Endometrium (tissue), 2 donors: ENCODE results near the gene ARHGAP42.

ENCODE experiments used
- FAIRE-seq: peaks from 2 replicates; lab custom pipeline; 2012; peaks lifted over from hg19 to GRCh38; lab: Jason Lieb, UNC
- donor health status: control.
- donor health status: control.

ARHGAP42 gene

GRCh38 chr11:100761841-100762240, 74.8 kb downstream of the ARHGAP42 start:
- no peak for FAIRE-seq

DNA sequence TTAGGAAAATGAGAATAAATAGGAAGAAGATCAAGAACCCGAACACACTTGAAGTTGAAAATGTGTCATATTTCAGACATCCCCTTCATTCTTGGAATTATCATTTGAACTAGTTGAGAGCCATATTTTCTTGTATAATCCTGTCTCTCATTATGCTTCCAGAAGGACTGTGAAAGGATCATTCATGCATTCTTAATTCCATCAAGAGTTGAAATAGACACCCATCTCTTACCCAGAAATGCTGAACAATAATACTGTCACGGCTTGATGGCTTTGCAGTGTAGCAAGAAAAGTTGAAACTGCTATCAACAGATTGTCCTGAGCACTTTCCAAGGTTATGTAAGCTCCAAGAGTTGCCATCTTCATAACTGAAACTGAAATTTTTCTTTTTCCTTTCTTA, 79.7 kb downstream of the ARHGAP42 start:
- FAIRE-seq: no peak

- no peak for FAIRE-seq
Observed at GRCh38 chr11:100769165-100769564, 82.1 kb downstream of the ARHGAP42 start.

DNA sequence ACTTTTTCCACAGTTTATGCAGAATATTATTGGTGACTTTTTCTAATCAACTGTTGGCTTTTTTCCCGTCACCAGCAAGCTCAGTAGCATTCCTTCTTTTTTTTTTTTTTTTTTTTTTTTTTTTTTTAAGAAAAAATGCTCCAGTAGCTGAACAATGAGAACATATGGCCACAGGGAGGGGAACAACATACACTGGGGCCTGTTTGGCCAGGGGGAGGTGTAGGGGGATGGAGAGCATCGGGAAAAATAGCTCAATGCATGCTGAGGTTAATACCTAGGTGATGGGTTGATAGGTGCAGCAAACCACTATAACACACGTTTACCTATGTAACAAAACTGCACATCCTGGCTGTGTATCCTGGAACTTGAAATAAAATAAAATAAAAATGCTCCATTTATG, 82.5 kb downstream of the ARHGAP42 start:
- FAIRE-seq: no peak

- no peak for FAIRE-seq
Observed at GRCh38 chr11:100774132-100774531, 87.0 kb downstream of the ARHGAP42 start.

GRCh38 chr11:100774859-100775258, 87.8 kb downstream of the ARHGAP42 start:
- FAIRE-seq: no peak

DNA sequence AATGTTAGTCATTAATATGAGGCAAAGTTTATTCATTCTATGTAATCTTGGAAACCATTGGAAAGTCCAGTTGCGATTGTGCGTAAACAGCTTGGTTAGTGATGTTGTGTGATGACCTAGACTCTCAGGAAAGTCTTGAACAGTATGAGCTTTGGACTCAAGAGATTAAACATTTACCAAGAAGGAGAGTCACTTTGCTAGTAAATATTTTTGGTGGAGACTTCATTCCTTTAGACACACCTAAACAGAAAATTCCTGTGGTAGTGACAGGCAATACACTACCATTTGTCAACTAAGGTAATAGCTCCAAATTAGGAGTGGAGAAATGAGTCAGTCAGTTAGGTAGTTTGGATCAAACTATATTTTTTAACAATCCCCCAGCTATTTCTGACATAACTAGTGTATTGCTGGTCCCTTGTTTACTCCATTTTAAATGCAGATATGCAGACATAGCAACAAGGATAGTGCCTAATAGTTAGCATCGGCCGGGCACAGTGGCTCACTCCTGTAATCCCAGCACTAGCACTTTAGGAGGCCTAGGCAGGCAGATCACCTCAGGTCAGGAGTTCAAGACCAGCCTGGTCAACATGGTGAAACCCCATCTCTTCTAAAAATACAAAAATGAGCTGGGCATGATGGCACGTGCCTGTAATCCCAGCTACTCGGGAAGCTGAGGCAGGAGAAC, 89.3 kb downstream of the ARHGAP42 start:
- no peak for FAIRE-seq

- no peak for FAIRE-seq
Observed at GRCh38 chr11:100777103-100777502, 90.0 kb downstream of the ARHGAP42 start.

DNA sequence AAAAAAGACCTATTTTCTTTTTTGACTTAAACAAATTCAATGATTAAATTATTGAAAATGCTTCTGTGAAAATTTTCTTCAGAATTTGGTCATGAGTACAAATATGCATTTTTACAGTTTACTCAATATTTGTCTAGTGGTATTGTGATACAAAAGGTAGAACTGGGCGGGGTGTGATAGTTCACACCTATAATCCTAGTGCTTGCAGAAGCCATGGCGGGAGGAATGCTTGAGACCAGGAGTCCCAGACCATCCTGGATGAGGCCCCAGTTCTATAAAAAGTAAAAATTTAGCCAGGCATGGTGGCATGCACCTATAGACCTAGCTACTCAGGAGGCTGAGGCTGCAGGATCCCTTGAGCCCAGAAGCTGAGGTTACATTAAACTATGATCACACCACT, 90.6 kb downstream of the ARHGAP42 start:
- FAIRE-seq: no peak

DNA sequence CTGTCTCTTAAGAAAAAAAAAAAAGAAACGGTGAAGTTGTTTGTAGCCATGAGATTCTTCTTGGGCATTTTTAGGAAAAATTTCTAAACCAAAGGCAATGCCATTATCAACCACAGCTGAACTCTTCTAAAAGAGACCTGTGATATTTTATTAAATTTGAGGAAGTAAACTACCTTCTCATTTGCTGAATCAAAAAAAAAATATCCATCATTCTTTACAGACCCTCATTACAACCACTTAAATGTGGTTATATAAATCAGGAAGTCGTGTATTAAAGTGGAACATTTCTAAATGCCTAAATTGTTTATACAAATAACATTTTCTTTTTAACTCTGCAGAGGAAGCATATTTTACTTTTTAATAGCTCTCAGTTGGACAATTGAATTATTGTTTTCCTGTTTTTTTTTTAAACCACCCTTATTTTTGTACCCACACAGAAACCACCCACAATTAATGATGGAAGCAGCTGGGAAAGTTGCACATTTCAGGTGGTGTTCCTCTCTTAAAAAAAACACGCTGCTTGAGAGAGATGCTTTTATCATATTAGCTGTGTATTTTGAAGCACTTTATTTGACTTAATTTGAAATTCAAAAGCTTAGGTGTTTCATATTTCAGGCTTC, 91.2 kb downstream of the ARHGAP42 start:
- FAIRE-seq: no peak

- FAIRE-seq: no peak
Observed at GRCh38 chr11:100780470-100780869, 93.4 kb downstream of the ARHGAP42 start.

DNA sequence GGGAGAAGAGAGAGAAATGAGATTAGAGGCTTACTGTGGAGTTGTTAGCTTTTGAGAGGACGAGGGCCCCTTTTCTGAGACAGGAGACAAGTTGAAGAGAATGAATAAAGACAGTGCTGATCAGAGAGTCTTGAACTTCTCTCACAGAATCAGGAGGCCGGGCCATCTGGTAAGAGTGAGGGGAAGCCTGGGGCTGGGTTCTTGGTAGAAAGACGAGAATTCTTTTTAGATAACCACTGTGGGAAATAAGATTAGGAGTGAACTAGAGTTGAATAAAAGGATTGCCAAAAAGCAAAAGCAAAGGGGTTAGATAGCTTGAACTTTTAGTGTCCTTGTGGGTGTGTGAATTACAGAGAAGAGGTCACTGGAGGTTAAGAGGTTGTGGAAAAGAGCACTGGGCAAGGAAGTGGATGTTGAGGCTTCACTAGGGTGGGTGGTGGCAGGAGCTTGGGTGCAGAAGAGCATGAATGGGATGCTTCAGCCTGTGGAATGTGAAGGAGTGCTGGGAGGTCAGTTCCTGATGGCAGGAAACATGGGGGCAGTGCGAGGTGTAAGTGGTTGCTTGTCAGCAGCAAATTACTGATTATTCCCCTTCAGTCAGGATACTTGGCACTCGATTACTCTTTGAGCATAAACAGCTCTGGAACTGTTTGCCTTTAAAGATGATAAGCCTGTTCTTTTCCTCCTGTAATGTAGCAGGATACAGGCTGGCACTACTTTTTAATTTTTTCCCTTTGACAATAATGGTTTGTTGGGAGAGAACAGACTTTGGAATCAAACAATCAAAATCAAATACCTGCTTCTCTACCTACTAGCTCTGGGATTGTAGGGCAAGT, 98.3 kb downstream of the ARHGAP42 start:
- FAIRE-seq: no peak

DNA sequence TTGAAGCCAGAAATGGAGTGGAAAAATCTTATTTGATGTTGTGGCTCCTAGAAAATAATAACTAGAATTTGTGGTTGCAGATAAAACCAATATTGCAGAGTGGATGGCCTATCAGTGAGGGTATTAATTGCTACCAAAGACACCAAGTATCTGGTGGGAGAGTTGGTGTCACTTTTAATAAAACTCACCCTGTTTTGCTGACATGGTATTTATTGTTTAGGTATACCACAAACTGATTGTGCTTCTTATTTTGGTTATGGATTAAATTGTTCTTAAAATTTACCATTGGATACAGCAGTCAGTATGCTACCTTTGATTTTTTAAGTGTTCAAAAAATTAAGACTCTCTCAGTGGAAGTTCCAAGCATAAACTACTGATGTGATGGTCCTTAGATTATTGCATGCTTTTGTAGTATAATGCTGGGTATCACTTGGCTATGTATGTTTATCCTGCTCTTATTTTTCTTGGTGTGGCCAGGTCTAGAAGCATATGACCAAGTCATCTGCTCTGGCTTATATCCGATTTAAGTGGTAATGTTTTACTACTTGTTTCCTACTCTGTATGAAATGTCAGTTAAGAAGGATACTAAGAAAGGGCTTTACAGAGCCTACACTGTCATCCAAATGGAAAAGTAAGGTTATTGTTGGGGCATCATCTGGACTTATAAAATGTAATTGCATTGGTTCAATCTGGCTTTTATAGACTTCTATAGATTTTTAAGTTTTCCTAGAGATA, 101.6 kb downstream of the ARHGAP42 start:
- FAIRE-seq: no peak

DNA sequence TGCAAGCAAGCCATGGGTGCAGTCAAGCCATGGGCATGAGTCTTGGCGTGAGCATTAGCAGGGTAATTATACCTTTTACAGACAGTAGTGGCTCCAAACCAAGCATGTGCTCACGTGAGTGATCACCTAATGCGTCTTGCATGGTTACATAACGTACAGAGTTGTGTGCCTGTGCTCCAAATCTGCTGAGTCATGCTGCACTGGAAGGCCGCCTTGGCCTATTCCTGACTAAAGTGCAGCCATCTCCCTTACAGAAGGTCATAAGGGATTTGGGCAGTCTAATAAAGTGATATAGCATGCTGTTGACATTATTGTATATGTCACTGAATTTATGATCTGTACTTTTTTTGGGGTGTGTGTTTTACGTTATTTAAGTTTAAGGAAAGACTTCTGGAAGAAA, 102.4 kb downstream of the ARHGAP42 start:
- FAIRE-seq: no peak

DNA sequence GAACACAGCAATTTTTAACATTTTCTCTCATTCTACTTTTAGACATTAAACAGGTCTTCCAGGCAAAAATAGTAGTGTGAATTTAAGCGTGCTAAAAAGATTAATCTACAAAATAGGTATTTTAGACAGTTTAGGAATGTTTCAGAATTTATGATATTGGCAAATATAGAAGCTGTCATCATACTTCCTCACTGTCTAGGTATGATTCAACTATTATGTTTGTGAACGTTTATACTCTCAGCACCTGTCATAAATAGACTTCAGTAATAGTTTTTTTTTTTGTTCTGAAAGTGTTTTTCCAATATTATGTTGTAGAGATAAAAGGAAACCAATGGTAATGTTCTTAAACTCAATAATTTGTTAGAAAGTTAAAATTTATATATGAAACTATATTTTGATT, 103.0 kb downstream of the ARHGAP42 start:
- FAIRE-seq: no peak

GRCh38 chr11:100791103-100791502, 104.0 kb downstream of the ARHGAP42 start:
- no peak for FAIRE-seq

- FAIRE-seq: no peak
Observed at GRCh38 chr11:100791860-100792259, 104.8 kb downstream of the ARHGAP42 start.

DNA sequence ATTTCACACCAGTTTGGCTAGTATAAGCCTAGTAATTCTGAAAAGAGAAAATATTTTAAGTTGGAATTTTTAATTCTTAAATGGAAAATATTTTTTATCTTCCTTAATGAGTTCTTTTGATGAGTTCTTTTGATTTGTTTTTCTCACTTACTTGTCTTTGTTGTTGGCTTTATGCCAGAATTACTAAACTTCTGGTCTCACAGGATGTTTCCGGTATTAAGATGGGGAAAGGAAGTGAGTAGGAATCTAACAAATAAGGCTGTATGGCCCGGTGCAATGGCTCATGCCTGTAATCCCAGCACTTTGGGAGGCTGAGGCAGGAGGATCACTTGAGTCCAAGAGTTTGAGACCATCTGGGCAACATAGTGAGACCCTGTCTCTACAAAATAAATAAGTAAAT, 106.4 kb downstream of the ARHGAP42 start:
- no peak for FAIRE-seq

DNA sequence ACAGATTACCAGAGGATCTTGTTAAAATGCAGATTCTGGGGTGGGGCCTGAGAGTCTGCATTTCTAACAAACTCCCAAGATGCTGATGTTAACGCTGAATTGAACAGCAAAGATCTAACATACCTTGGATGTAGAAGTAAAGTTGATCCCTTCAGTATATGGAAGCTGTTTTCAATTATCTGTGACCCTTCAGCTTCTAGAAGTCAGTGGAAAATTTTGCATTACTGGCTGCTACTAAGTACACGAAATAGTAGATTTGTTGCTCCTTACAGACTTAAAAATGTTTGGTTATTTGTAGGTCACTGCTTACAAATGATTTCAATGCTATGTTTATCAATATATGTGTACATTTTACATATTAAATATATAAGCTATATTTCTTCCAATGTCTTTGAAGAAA, 107.4 kb downstream of the ARHGAP42 start:
- no peak for FAIRE-seq

DNA sequence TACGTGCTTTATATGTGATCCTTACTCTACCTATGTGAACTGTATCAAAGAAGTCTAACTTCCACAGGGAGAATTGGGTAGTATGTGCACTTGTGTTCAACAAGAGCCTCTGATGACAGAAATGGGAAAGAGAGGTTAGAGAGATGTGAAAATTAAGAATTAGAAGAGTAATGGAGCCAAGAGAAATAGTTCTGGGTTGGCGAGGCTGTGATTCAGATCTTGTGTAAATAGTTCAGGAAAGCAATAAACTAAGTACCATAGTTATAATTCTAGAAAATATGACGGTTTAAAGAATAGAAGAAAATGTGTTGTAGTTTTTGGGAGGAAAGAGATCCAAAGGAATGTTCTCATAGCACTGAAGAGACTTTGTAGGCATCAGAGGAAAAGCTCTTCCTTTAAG, 112.4 kb downstream of the ARHGAP42 start:
- FAIRE-seq: no peak

GRCh38 chr11:100800202-100800601, 113.1 kb downstream of the ARHGAP42 start:
- no peak for FAIRE-seq

DNA sequence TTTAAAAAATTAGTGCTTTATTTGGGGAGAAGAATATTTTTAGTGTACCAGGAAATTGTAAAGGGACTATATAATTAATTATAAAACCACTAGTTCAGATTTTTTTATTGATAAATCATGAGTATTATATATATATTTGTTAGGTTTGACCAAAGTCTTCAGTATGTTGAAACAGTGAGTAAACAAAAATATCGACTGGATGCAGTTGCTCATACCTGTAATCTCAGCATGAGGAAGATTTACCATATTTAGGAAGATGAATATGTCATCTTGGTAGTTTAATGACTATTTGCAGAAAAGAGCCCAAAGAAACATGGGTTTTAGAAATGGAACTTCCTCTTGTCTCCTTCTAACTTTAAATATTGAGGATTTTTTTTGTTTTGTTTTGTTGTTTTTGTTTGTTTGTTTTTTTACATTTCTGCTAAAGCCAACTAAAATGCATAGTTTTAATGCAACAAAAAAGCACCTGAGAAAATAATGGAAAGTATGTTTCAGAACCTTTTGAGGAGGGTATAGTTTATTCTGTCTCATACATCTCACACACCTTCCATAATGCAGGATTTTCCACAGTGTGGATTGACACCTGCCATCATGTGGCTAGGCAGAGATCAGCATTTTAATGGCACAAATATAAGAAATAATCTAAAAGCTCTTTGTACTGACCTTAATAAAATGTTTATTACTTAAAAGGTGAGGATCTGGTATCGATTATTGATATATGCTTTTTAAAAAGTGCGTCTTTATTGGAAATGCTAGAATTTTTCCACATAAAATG, 114.3 kb downstream of the ARHGAP42 start:
- FAIRE-seq: no peak
